Measurements from ENCODE around the gene PIBF1.

The PIBF1 gene

DNA sequence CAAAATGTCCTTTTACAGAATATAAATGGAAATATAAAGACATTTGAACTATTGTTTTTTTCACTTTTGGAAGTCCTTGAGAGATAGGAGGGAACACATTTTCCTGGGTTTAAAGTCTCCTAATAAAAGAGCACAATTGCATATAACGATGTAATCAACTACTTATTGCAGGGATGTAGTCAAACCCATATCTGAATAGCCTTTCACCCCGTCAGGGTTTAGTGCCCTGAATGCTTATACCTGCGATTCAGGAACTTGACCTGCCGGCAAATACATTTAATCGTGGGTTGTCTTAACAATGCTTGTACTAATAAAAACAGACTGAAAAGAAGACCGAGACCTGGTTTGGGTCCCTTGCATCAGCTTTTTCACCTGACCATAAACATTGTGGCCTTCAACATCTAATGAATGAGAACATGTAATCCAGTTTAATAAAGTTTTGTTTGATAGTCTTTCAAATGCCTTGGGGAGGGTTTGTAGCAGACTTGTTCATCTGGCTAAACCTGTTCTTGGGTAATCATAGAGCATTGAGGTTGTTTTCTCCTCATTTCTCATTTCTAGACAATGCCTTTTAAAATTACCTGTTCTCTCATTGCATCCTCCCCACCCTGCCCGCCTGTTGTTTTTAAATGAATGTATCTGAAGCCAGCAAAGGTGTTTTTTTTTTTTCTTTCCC, 283.9 kb downstream of the PIBF1 start:
- peaks cover 6% of the 10 kb centered on the region for H3K27me3 ChIP-seq (ENCODE audit: control insufficient read depth, insufficient read depth, low read length)
- H3K36me3 ChIP-seq (ENCODE audit: control insufficient read depth, insufficient read depth, low read length) = no peaks in the 10 kb centered on the region
- no CpG with 5 or more reads among the region's 7 CpGs for WGBS (ENCODE audit: insufficient coverage, insufficient read length)
- no peak for DNase-seq (ENCODE audit: low read depth, low spot score)
- no peaks in the 10 kb centered on the region for H3K4me1 ChIP-seq (ENCODE audit: control insufficient read depth, insufficient read depth, low read length)
- no peaks in the 10 kb centered on the region for H3K9me3 ChIP-seq (ENCODE audit: control insufficient read depth, insufficient read depth, low read length)
- no peak overlapping the region for H3K4me3 ChIP-seq (ENCODE audit: low read length)
- H3K27ac ChIP-seq (ENCODE audit: low read length) = no peak overlapping the region

All from iPS DF 6.9 (cell line).